Mesenchymal stem cell (in vitro differentiated cells and primary cell): ENCODE results near the gene CRYGN.

Experiments
- DNase-seq: peaks from one replicate; pipeline ENCODE4 v3.0.0-alpha.2; 2013
- H2AFZ ChIP-seq: one replicate; pipeline ENCODE4 v1.6.1; 2013; ENCODE audit warnings: low read depth, mild to moderate bottlenecking, control low read depth, inconsistent platforms, low read length, moderate library complexity
- H2AK5ac ChIP-seq: 2 replicates; pipeline ENCODE4 v1.6.1; 2013; ENCODE audit warnings: low read length, moderate library complexity, mild to moderate bottlenecking, inconsistent platforms; ENCODE audit not compliant: severe bottlenecking
- H2BK120ac ChIP-seq: one replicate; pipeline ENCODE4 v1.6.1; 2013; ENCODE audit warnings: low read depth, mild to moderate bottlenecking, inconsistent platforms, low read length, moderate library complexity
- H2BK12ac ChIP-seq, 2 experiments: one replicate each; pipeline ENCODE4 v1.6.1; 2013; ENCODE audit warnings: inconsistent platforms in 2 of 2, low read length in 2 of 2, mild to moderate bottlenecking in 2 of 2, moderate library complexity in 2 of 2, control low read depth in 1 of 2
- H2BK15ac ChIP-seq: one replicate; pipeline ENCODE4 v1.6.1; 2013; ENCODE audit warnings: mild to moderate bottlenecking, low read depth, inconsistent platforms; ENCODE audit not compliant: poor library complexity, severe bottlenecking
- H2BK5ac ChIP-seq: 2 replicates; pipeline ENCODE4 v1.6.1; 2013; ENCODE audit warnings: low read depth, mild to moderate bottlenecking, low read length, control low read depth, inconsistent platforms; ENCODE audit not compliant: poor library complexity, severe bottlenecking
- H3K14ac ChIP-seq, 2 experiments: one replicate each; pipeline ENCODE4 v1.6.1; 2013; ENCODE audit warnings: inconsistent platforms in 2 of 2, low read length in 2 of 2, control low read depth in 1 of 2, mild to moderate bottlenecking in 1 of 2, moderate library complexity in 1 of 2
- H3K18ac ChIP-seq, 2 experiments: one replicate each; pipeline ENCODE4 v1.6.1; 2013; ENCODE audit warnings: inconsistent platforms in 2 of 2, low read length in 2 of 2, control low read depth in 1 of 2, low read depth in 1 of 2, mild to moderate bottlenecking in 1 of 2
- H3K23ac ChIP-seq, 2 experiments: one replicate each; pipeline ENCODE4 v1.6.1; 2013; ENCODE audit warnings: inconsistent platforms in 2 of 2, low read length in 2 of 2, mild to moderate bottlenecking in 2 of 2, moderate library complexity in 2 of 2, control low read depth in 1 of 2
- H3K27ac ChIP-seq: 2 replicates; pipeline ENCODE4 v1.5.1; 2013; ENCODE audit warnings: mild to moderate bottlenecking, moderate library complexity, low read length, control low read depth, inconsistent platforms; ENCODE audit not compliant: poor library complexity, severe bottlenecking
- H3K27me3 ChIP-seq, 2 experiments: 2 replicates each; pipeline versions ENCODE4 v1.6.1 to v1.7.0; 2013; ENCODE audit warnings: low read length in 2 of 2, mild to moderate bottlenecking in 2 of 2, moderate library complexity in 2 of 2, control low read depth in 1 of 2, inconsistent platforms in 1 of 2; ENCODE audit not compliant: control insufficient read depth in 1 of 2, insufficient read depth in 1 of 2
- H3K36me3 ChIP-seq, 2 experiments: 2 replicates each; pipeline versions ENCODE4 v1.6.1 to v1.7.0; 2013; ENCODE audit warnings: low read length in 2 of 2, control low read depth in 1 of 2, inconsistent platforms in 1 of 2, low read depth in 1 of 2, mild to moderate bottlenecking in 1 of 2; ENCODE audit not compliant: insufficient read depth in 2 of 2, control insufficient read depth in 1 of 2
- H3K4ac ChIP-seq, 2 experiments: one replicate each; pipeline ENCODE4 v1.6.1; 2013; ENCODE audit warnings: inconsistent platforms in 2 of 2, low read length in 2 of 2, mild to moderate bottlenecking in 2 of 2, moderate library complexity in 2 of 2, control low read depth in 1 of 2, low read depth in 1 of 2
- H3K4me1 ChIP-seq: 2 replicates; pipeline ENCODE4 v1.6.1; 2013; ENCODE audit warnings: low read depth, low read length, control low read depth; ENCODE audit not compliant: control insufficient read depth, insufficient read depth
- H3K4me2 ChIP-seq: 2 replicates; pipeline ENCODE4 v1.6.1; 2013; ENCODE audit warnings: low read length, mild to moderate bottlenecking, inconsistent platforms; ENCODE audit not compliant: poor library complexity, severe bottlenecking
- H3K4me3 ChIP-seq, 2 experiments: 2 replicates each; pipeline versions ENCODE4 v1.5.1 to v1.7.0; 2013; ENCODE audit warnings: low read length in 2 of 2, mild to moderate bottlenecking in 2 of 2, control low read depth in 1 of 2, low read depth in 1 of 2; ENCODE audit not compliant: insufficient read depth in 1 of 2
- H3K79me1 ChIP-seq: replicated peaks from 2 replicates; pipeline ENCODE4 v1.6.1; 2013; ENCODE audit warnings: mild to moderate bottlenecking, control low read depth, low read length, inconsistent platforms; ENCODE audit not compliant: poor library complexity, severe bottlenecking
- H3K9ac ChIP-seq: 2 replicates; pipeline ENCODE4 v1.7.0; 2013; ENCODE audit warnings: mild to moderate bottlenecking, low read length, moderate library complexity
- H3K9me3 ChIP-seq: 2 replicates; pipeline ENCODE4 v1.7.0; 2013; ENCODE audit warnings: mild to moderate bottlenecking, low read length; ENCODE audit not compliant: control insufficient read depth
- H4K8ac ChIP-seq: one replicate; pipeline ENCODE4 v1.6.1; 2013; ENCODE audit warnings: inconsistent platforms, mild to moderate bottlenecking, low read length, moderate library complexity
- H4K91ac ChIP-seq: one replicate; pipeline ENCODE4 v1.6.1; 2013; ENCODE audit warnings: mild to moderate bottlenecking, low read length, inconsistent platforms
- WGBS: methylation state at CpG from one replicate; pipeline ENCODE4 v1.1.7; 2013; ENCODE audit warnings: mixed read lengths; 5-methylcytosine and 5-hydroxymethylcytosine counted together

CRYGN gene

DNA sequence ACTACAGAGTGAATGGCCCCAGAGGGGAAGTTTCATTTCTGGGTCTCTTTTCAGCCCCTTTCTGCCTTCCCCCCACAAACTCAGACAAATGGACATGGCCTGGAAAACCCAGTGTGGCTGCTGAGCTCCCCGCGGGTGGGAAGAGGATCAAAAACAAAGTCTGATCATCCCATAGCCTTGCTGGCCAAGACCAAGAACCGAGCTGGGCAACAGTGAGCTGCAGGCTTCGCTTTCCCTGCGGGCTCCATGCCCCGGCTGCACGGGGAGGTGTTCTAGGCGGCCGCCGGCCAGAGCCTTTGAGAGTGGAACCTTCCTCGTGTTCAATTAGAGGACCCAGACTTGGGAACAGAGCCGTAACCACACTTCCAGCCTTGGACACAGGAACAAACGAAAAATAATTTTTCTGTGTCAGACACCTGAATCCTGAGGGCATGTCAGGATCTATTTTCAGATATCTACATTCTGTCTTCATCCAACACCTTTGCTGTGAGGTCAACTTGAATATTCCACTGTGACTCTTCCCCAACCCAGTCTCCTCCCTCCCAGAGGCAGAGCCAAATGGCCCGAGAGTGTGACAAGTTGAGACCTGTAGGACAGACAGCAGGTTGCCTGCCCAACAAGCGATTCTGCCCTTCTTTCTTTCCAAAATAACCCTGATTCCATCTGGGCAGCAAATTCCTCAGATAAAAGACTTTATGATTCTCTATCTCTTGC is 56.1 kb downstream of the CRYGN start:
- H2BK12ac ChIP-seq = no peak overlapping the region
- DNase-seq = no peak
- H3K4me1 ChIP-seq = peaks cover 9% of the 10 kb centered on the region
- H3K14ac ChIP-seq = no peak overlapping the region
- H3K79me1 ChIP-seq = no peaks in the 10 kb centered on the region
- H3K27ac ChIP-seq = no peak overlapping the region
- peaks cover 63 to 67% of the 10 kb centered on the region in 2 experiments for H3K27me3 ChIP-seq
- no peak overlapping the region for H3K4ac ChIP-seq
- 85% methylated on average over 15 of the region's 15 CpGs for WGBS
- H2BK120ac ChIP-seq = no peak overlapping the region
- no peak overlapping the region for H3K23ac ChIP-seq
- peaks cover 0 to 18% of the 10 kb centered on the region in 2 experiments for H3K36me3 ChIP-seq
- no peak overlapping the region for H3K4me2 ChIP-seq
- H3K4me3 ChIP-seq = no peak overlapping the region
- H2BK5ac ChIP-seq = no peak overlapping the region
- no peak overlapping the region for H4K8ac ChIP-seq
- H3K9ac ChIP-seq = no peak overlapping the region
- H2BK15ac ChIP-seq = no peak overlapping the region
- H2AFZ ChIP-seq = no peak overlapping the region
- no peak overlapping the region for H3K18ac ChIP-seq
- H3K9me3 ChIP-seq = peaks cover 5% of the 10 kb centered on the region
- H4K91ac ChIP-seq = no peak overlapping the region
- H2AK5ac ChIP-seq = no peak overlapping the region

DNA sequence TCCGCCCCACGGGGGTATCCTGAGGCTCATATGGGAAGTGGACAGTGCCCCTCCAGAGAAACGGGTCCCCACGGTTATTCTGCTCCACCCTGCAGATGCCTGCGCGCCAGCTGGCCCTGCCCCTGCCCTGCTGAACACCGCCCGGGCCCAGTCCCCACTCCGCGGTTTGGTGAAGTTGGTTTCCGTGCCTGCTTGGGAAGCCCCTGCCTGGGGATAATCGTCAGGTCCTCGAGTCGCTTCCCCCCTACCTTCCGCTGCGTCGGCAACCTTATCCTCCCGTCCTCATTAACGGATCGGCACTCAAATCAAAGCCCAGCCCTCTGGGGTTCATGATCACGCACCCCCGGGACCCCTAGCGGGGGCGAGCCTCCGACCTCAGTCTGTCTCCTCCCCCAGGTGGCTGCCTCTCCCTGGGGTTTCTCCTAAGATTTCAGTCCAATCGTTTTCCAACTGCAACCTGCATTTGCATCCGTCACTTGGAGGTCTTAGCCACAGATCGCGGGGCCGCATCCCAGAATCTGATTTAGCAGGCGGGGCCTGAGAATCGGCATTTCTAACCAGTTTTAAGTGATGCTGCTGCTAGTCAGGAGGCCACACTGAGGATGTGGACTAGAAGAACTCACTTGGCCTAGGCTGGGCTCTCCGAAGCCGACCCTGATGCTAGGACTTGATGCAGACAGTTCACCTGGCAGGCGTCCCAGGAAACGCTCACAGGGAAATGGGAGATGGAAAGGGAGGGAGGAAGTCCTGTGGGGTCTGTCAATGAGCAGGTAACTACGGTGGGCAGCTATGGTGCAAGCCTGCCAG is 57.7 kb downstream of the CRYGN start:
- Histone ChIP-seq H3K23ac (no peak overlapping the region), H4K91ac (no peak overlapping the region), H3K27ac (no peak overlapping the region), H3K14ac (no peak overlapping the region), H3K18ac (no peak overlapping the region), H2BK15ac (no peak overlapping the region), H3K36me3 (peaks cover 14 to 29% of the 10 kb centered on the region in 2 experiments), H3K27me3 (peaks cover 54 to 57% of the 10 kb centered on the region in 2 experiments), H3K4me1 (peaks cover 9% of the 10 kb centered on the region), H3K9ac (no peak overlapping the region), H2BK12ac (no peak overlapping the region), H2AK5ac (no peak overlapping the region), H2AFZ (no peak overlapping the region), H4K8ac (no peak overlapping the region), H2BK120ac (no peak overlapping the region), H3K9me3 (peaks cover 5% of the 10 kb centered on the region), H3K4ac (no peak overlapping the region), H3K4me3 (no peak overlapping the region), H3K4me2 (no peak overlapping the region), H3K79me1 (no peaks in the 10 kb centered on the region), H2BK5ac (no peak overlapping the region)
- no peak for DNase-seq
- 29% methylated on average over 37 of the region's 37 CpGs for WGBS

DNA sequence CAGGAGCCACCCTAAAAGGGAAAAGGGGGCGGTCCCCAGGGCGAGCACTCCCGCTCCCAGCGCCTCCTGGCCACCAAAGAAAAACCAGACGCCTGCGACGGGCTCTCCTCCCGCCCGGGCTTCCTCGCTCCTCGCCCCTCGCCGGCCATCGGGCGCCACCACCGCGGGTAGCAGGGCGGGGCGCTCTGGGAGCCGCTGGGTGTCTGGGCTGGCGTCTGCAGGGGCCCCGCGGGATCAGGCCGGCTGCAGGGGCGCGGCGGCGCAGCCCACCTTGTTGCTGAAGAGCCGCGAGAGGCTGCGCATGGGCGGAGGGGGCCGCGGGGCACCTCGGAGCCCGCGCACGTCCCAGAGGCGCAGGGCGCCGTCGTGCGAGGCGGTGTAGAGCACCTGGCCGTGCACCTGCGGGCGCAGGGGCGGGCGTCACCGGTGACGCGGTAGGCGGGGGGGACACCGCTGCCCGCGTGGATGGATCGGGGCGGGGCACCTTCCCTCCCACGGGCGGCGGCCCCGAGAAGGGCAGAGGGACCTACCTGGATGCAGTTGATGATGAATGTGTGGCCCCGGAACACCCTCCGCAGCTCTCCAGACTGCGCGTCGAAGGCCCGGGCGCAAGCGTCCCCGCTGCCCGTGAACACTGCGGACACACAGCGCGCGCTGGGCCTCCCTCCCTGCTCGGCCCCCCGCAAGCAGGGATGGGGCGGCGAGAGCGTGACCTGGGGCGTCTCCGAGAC is 58.4 kb downstream of the CRYGN start:
- no peak overlapping the region for H4K91ac ChIP-seq
- H3K79me1 ChIP-seq = no peaks in the 10 kb centered on the region
- peak overlapping the region in 1 of 2 experiments; percentile 68 for H3K14ac ChIP-seq
- H3K23ac ChIP-seq = no peak overlapping the region
- WGBS = 10% methylated on average over 77 of the region's 83 CpGs
- peaks cover 47 to 50% of the 10 kb centered on the region in 2 experiments for H3K27me3 ChIP-seq
- no peak for DNase-seq
- no peak overlapping the region for H2BK12ac ChIP-seq
- H3K4me2 ChIP-seq = peak overlapping the region; percentile 51
- H3K9ac ChIP-seq = no peak overlapping the region
- H3K18ac ChIP-seq = no peak overlapping the region
- no peak overlapping the region for H2AK5ac ChIP-seq
- H4K8ac ChIP-seq = no peak overlapping the region
- H2BK15ac ChIP-seq = no peak overlapping the region
- no peak overlapping the region for H3K4ac ChIP-seq
- H3K27ac ChIP-seq = no peak overlapping the region
- H2BK5ac ChIP-seq = no peak overlapping the region
- peak overlapping the region in 1 of 2 experiments; percentile 33 for H3K4me3 ChIP-seq
- peaks cover 5% of the 10 kb centered on the region for H3K9me3 ChIP-seq
- no peak overlapping the region for H2AFZ ChIP-seq
- H2BK120ac ChIP-seq = no peak overlapping the region
- H3K36me3 ChIP-seq = peaks cover 21 to 35% of the 10 kb centered on the region in 2 experiments
- H3K4me1 ChIP-seq = peaks cover 9% of the 10 kb centered on the region

DNA sequence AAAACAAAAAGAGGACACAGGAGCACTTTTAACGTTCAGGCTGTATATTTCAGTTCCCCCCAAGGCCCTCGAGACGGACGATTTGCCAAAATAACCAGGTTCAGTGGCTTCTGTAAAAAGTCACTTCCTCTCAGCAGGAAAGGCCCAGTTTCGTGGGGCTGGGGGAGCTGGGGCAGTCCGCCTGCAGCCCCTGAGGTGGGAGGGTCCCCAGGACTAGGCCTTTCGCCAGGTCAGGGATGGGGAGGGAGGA is 58.9 kb downstream of the CRYGN start:
- no peak overlapping the region for H2BK5ac ChIP-seq
- H3K18ac ChIP-seq = no peak overlapping the region
- H3K9me3 ChIP-seq = peaks cover 5% of the 10 kb centered on the region
- no peak for DNase-seq
- no peak overlapping the region for H3K27ac ChIP-seq
- H3K23ac ChIP-seq = no peak overlapping the region
- no peak overlapping the region for H4K91ac ChIP-seq
- H2BK12ac ChIP-seq = no peak overlapping the region
- peaks cover 43 to 45% of the 10 kb centered on the region in 2 experiments for H3K27me3 ChIP-seq
- no peak overlapping the region for H2BK120ac ChIP-seq
- H3K4ac ChIP-seq = no peak overlapping the region
- H2BK15ac ChIP-seq = no peak overlapping the region
- no peak overlapping the region for H3K14ac ChIP-seq
- peaks cover 9% of the 10 kb centered on the region for H3K4me1 ChIP-seq
- no peak overlapping the region for H2AFZ ChIP-seq
- H3K4me2 ChIP-seq = no peak overlapping the region
- peaks cover 26 to 40% of the 10 kb centered on the region in 2 experiments for H3K36me3 ChIP-seq
- no peak overlapping the region for H3K9ac ChIP-seq
- H2AK5ac ChIP-seq = no peak overlapping the region
- 37% methylated on average over 7 of the region's 7 CpGs for WGBS
- H3K4me3 ChIP-seq = no peak overlapping the region
- no peak overlapping the region for H4K8ac ChIP-seq
- no peaks in the 10 kb centered on the region for H3K79me1 ChIP-seq
